OCI-LY3 (cell line): ENCODE data around the gene MPO.

ENCODE experiments used
- EZH2phosphoT487 ChIP-seq: fragments of 200-600 bp; shearing (Covaris generic); IDR thresholded peaks from 2 replicates; pipeline ENCODE4 v1.6.1; 2018; ENCODE audit warnings: antibody characterized with exemption, mixed run types, low read depth
- TF ChIP-seq, protein P1 (sequence below): fragments of 200-600, 300-600 bp; sonication (generic); IDR thresholded peaks from 2 replicates; pipeline ENCODE4 v1.5.1; 2014; ENCODE audit warnings: antibody characterized with exemption, low read length, low read depth

DNA sequence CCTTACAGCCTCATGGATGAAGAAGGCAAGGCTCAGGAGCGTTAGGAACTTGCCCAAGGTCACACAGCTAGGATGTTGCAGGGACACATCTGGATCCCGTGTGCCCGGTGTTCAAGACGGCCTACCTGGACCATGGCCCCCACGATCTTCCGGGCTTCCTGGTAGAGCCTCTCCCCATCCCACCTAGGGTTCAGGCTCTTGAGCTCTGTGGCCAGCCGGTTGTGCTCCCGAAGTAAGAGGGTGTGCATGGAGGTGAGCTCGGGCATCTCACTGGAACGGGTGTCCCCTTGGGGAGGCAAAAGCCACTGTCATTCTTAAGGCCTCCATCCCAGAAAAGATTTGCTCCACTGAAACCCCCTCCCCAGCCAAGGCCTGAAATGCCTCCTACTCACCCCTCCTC lies 5.3 kb downstream of the MPO start:
- TF ChIP-seq, protein P1, sequence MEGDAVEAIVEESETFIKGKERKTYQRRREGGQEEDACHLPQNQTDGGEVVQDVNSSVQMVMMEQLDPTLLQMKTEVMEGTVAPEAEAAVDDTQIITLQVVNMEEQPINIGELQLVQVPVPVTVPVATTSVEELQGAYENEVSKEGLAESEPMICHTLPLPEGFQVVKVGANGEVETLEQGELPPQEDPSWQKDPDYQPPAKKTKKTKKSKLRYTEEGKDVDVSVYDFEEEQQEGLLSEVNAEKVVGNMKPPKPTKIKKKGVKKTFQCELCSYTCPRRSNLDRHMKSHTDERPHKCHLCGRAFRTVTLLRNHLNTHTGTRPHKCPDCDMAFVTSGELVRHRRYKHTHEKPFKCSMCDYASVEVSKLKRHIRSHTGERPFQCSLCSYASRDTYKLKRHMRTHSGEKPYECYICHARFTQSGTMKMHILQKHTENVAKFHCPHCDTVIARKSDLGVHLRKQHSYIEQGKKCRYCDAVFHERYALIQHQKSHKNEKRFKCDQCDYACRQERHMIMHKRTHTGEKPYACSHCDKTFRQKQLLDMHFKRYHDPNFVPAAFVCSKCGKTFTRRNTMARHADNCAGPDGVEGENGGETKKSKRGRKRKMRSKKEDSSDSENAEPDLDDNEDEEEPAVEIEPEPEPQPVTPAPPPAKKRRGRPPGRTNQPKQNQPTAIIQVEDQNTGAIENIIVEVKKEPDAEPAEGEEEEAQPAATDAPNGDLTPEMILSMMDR, result no peak
- TF ChIP-seq EZH2phosphoT487, result no peak
